NK-92 treated with Interleukin-12 subunit alpha and Interleukin-12 subunit beta, amount 100 ng/mL, for 24 hours (cell line): ENCODE measurements around the gene ZNF407.
"Not testable (repeated sequence)": the region's sequence is repeated elsewhere in the genome, so short reads cannot be mapped to it uniquely, and the experiment has no call there.

ENCODE experiments used
- DNase-seq: peaks from one replicate; lab custom pipeline; 2025; lab: John Stamatoyannopoulos, UW

The ZNF407 gene

GRCh38 chr18:74597662-74598349 lies at the start of gene ZNF407:
ZNF407 (plus strand) TSS chr18:74597870; CDS start chr18:74631020, 33,150 bp downstream.
- DNase-seq: peak; percentile 86

GRCh38 chr18:74549591-74550104 lies 48.0 kb upstream of the ZNF407 start:
- no peak for DNase-seq

GRCh38 chr18:74550886-74551285 lies 46.8 kb upstream of the ZNF407 start:
- DNase-seq: no peak

- DNase-seq: no peak
These were observed 46.2 kb upstream of the ZNF407 start for GRCh38 chr18:74551452-74551851.

GRCh38 chr18:74551936-74552555 lies 45.6 kb upstream of the ZNF407 start:
- peak; percentile 31 for DNase-seq

- DNase-seq: no peak
These were observed 41.5 kb upstream of the ZNF407 start for GRCh38 chr18:74556126-74556525.

- DNase-seq: no peak
These were observed 39.6 kb upstream of the ZNF407 start for GRCh38 chr18:74558096-74558495.

GRCh38 chr18:74562131-74562730 lies 35.4 kb upstream of the ZNF407 start:
- DNase-seq: no peak

- DNase-seq: no peak
These were observed 34.9 kb upstream of the ZNF407 start for GRCh38 chr18:74562775-74563174.

- no peak for DNase-seq
These were observed 33.7 kb upstream of the ZNF407 start for GRCh38 chr18:74563999-74564398.

- not testable (repeated sequence) for DNase-seq
These were observed 32.5 kb upstream of the ZNF407 start for GRCh38 chr18:74565164-74565563.

- DNase-seq: not testable (repeated sequence)
These were observed 31.7 kb upstream of the ZNF407 start for GRCh38 chr18:74565993-74566392.

GRCh38 chr18:74567822-74568221 lies 29.8 kb upstream of the ZNF407 start:
- no peak for DNase-seq

- DNase-seq: no peak
These were observed 28.3 kb upstream of the ZNF407 start for GRCh38 chr18:74569401-74569800.

- no peak for DNase-seq
These were observed 27.4 kb upstream of the ZNF407 start for GRCh38 chr18:74570266-74570665.

GRCh38 chr18:74571895-74572680 lies 25.6 kb upstream of the ZNF407 start:
- DNase-seq: no peak

- no peak for DNase-seq
These were observed 24.6 kb upstream of the ZNF407 start for GRCh38 chr18:74573053-74573452.

GRCh38 chr18:74574916-74575315 lies 22.8 kb upstream of the ZNF407 start:
- no peak for DNase-seq

- no peak for DNase-seq
These were observed 20.7 kb upstream of the ZNF407 start for GRCh38 chr18:74577019-74577418.

GRCh38 chr18:74579496-74580065 lies 18.1 kb upstream of the ZNF407 start:
- no peak for DNase-seq

- DNase-seq: no peak
These were observed 15.0 kb upstream of the ZNF407 start for GRCh38 chr18:74582642-74583041.

GRCh38 chr18:74587441-74587840 lies 10.2 kb upstream of the ZNF407 start:
- DNase-seq: no peak
